ENCODE data around the gene PEX26.
"Not testable (repeated sequence)": the region's sequence is repeated elsewhere in the genome, so short reads cannot be mapped to it uniquely, and the experiment has no call there.

The PEX26 gene

GRCh38 chr22:18069041-18069440 lies 8.7 kb upstream of the PEX26 start:
- Mint-ChIP-seq H3K27ac (ENCODE audit: low read depth) (no peak overlapping the region), H3K36me3 (ENCODE audit: insufficient read depth) (no peaks in the 10 kb centered on the region), H3K27me3 (peaks cover 54% of the 10 kb centered on the region), H3K4me3 (no peak overlapping the region), H3K4me1 (no peaks in the 10 kb centered on the region), H3K9me3 (no peaks in the 10 kb centered on the region)
- DNase-seq (ENCODE audit: low spot score in 2 of 2) (no peak), ATAC-seq (replicated peaks; ENCODE audit: extremely low read depth, poor library complexity, severe bottlenecking) (no peak)

- no peaks in the 10 kb centered on the region for H3K36me3 Mint-ChIP-seq (ENCODE audit: insufficient read depth)
- no peaks in the 10 kb centered on the region for H3K4me1 Mint-ChIP-seq
- H3K4me3 Mint-ChIP-seq = no peak overlapping the region
- no peaks in the 10 kb centered on the region for H3K9me3 Mint-ChIP-seq
- ATAC-seq (replicated peaks; ENCODE audit: extremely low read depth, poor library complexity, severe bottlenecking) (no peak), DNase-seq (ENCODE audit: low spot score in 2 of 2) (no peak)
- peaks cover 44% of the 10 kb centered on the region for H3K27me3 Mint-ChIP-seq
- no peak overlapping the region for H3K27ac Mint-ChIP-seq (ENCODE audit: low read depth)
These were observed 7.7 kb upstream of the PEX26 start for GRCh38 chr22:18070041-18070440.

GRCh38 chr22:18070556-18071306 lies 7.1 kb upstream of the PEX26 start:
- DNase-seq (ENCODE audit: low spot score in 2 of 2) (no peak), ATAC-seq (replicated peaks; ENCODE audit: extremely low read depth, poor library complexity, severe bottlenecking) (no peak)
- H3K36me3 Mint-ChIP-seq (ENCODE audit: insufficient read depth) = no peaks in the 10 kb centered on the region
- peaks cover 38% of the 10 kb centered on the region for H3K27me3 Mint-ChIP-seq
- H3K4me1 Mint-ChIP-seq = peaks cover under 1% of the 10 kb centered on the region
- no peaks in the 10 kb centered on the region for H3K9me3 Mint-ChIP-seq
- H3K4me3 Mint-ChIP-seq = no peak overlapping the region
- no peak overlapping the region for H3K27ac Mint-ChIP-seq (ENCODE audit: low read depth)

GRCh38 chr22:18071307-18071967 lies 6.4 kb upstream of the PEX26 start:
- not testable (repeated sequence) for H3K9me3 Mint-ChIP-seq; H3K4me3 Mint-ChIP-seq; DNase-seq (ENCODE audit: low spot score in 2 of 2); H3K4me1 Mint-ChIP-seq; H3K27ac Mint-ChIP-seq (ENCODE audit: low read depth); H3K36me3 Mint-ChIP-seq (ENCODE audit: insufficient read depth); ATAC-seq (replicated peaks; ENCODE audit: extremely low read depth, poor library complexity, severe bottlenecking)
- peaks cover 30% of the 10 kb centered on the region for H3K27me3 Mint-ChIP-seq

- Mint-ChIP-seq H3K9me3 (no peaks in the 10 kb centered on the region), H3K27me3 (peaks cover 25% of the 10 kb centered on the region), H3K27ac (ENCODE audit: low read depth) (no peak overlapping the region), H3K4me1 (peaks cover 11% of the 10 kb centered on the region), H3K4me3 (no peak overlapping the region), H3K36me3 (ENCODE audit: insufficient read depth) (no peaks in the 10 kb centered on the region)
- ATAC-seq (replicated peaks; ENCODE audit: extremely low read depth, poor library complexity, severe bottlenecking) (no peak), DNase-seq (ENCODE audit: low spot score in 2 of 2) (no peak)
These were observed 5.9 kb upstream of the PEX26 start for GRCh38 chr22:18071968-18072310.

- Mint-ChIP-seq H3K9me3 (no peaks in the 10 kb centered on the region), H3K27me3 (peaks cover 10% of the 10 kb centered on the region), H3K27ac (ENCODE audit: low read depth) (no peak overlapping the region), H3K4me3 (no peak overlapping the region), H3K4me1 (peaks cover 23% of the 10 kb centered on the region), H3K36me3 (ENCODE audit: insufficient read depth) (peaks cover 7% of the 10 kb centered on the region)
- DNase-seq (ENCODE audit: low spot score in 2 of 2) (no peak), ATAC-seq (replicated peaks; ENCODE audit: extremely low read depth, poor library complexity, severe bottlenecking) (no peak)
These were observed 4.3 kb upstream of the PEX26 start for GRCh38 chr22:18073467-18073866.

GRCh38 chr22:18073927-18074326 lies 3.9 kb upstream of the PEX26 start:
- H3K27ac Mint-ChIP-seq (ENCODE audit: low read depth); H3K9me3 Mint-ChIP-seq; H3K36me3 Mint-ChIP-seq (ENCODE audit: insufficient read depth); H3K4me3 Mint-ChIP-seq; DNase-seq (ENCODE audit: low spot score in 2 of 2); H3K27me3 Mint-ChIP-seq; ATAC-seq (replicated peaks; ENCODE audit: extremely low read depth, poor library complexity, severe bottlenecking): not testable (repeated sequence)
- H3K4me1 Mint-ChIP-seq = peaks cover 28% of the 10 kb centered on the region

GRCh38 chr22:18075101-18075719 lies 2.6 kb upstream of the PEX26 start:
- no peak for ATAC-seq (replicated peaks; ENCODE audit: extremely low read depth, poor library complexity, severe bottlenecking)
- no peaks in the 10 kb centered on the region for H3K27me3 Mint-ChIP-seq
- H3K27ac Mint-ChIP-seq (ENCODE audit: low read depth) = no peak overlapping the region
- peaks cover 39% of the 10 kb centered on the region for H3K4me1 Mint-ChIP-seq
- H3K4me3 Mint-ChIP-seq = no peak overlapping the region
- H3K9me3 Mint-ChIP-seq = no peaks in the 10 kb centered on the region
- no peak for DNase-seq (ENCODE audit: low spot score in 2 of 2)
- H3K36me3 Mint-ChIP-seq (ENCODE audit: insufficient read depth) = peaks cover 17% of the 10 kb centered on the region

GRCh38 chr22:18075720-18076497 lies 1.9 kb upstream of the PEX26 start:
- H3K4me1 Mint-ChIP-seq = peaks cover 43% of the 10 kb centered on the region
- peak overlapping the region; percentile 99 for H3K27ac Mint-ChIP-seq (ENCODE audit: low read depth)
- DNase-seq (ENCODE audit: low spot score in 2 of 2) (peak in 1 of 2 donors; percentile 23), ATAC-seq (replicated peaks; ENCODE audit: extremely low read depth, poor library complexity, severe bottlenecking) (no peak)
- no peaks in the 10 kb centered on the region for H3K9me3 Mint-ChIP-seq
- peak overlapping the region; percentile 42 for H3K4me3 Mint-ChIP-seq
- H3K36me3 Mint-ChIP-seq (ENCODE audit: insufficient read depth) = peaks cover 24% of the 10 kb centered on the region
- no peaks in the 10 kb centered on the region for H3K27me3 Mint-ChIP-seq

- ATAC-seq (replicated peaks; ENCODE audit: extremely low read depth, poor library complexity, severe bottlenecking) = no peak
- DNase-seq (ENCODE audit: low spot score in 2 of 2) = no peak
These were observed 627 bp upstream of the PEX26 start for GRCh38 chr22:18077087-18077638.

GRCh38 chr22:18078329-18079041 lies 695 bp downstream of the PEX26 start:
- H3K4me3 Mint-ChIP-seq = peak overlapping the region; percentile 87
- no peak for ATAC-seq (replicated peaks; ENCODE audit: extremely low read depth, poor library complexity, severe bottlenecking)
- no peaks in the 10 kb centered on the region for H3K9me3 Mint-ChIP-seq
- H3K36me3 Mint-ChIP-seq (ENCODE audit: insufficient read depth) = peaks cover 47% of the 10 kb centered on the region
- H3K27me3 Mint-ChIP-seq = no peaks in the 10 kb centered on the region
- H3K4me1 Mint-ChIP-seq = peaks cover 61% of the 10 kb centered on the region
- no peak for DNase-seq (ENCODE audit: low spot score in 2 of 2)
- peak overlapping the region; percentile 99 for H3K27ac Mint-ChIP-seq (ENCODE audit: low read depth)

More at GRCh38 chr22:18077087-18077638, 627 bp upstream of the PEX26 start:
- no peaks in the 10 kb centered on the region for H3K9me3 Mint-ChIP-seq
- peak overlapping the region; percentile 87 for H3K4me3 Mint-ChIP-seq
- peaks cover 35% of the 10 kb centered on the region for H3K36me3 Mint-ChIP-seq (ENCODE audit: insufficient read depth)
- H3K27ac Mint-ChIP-seq (ENCODE audit: low read depth) = peak overlapping the region; percentile 99
- H3K4me1 Mint-ChIP-seq = peaks cover 56% of the 10 kb centered on the region
- no peaks in the 10 kb centered on the region for H3K27me3 Mint-ChIP-seq
